ENCODE measurements around the gene ZFP2. TPM values are rescaled to one million over a fixed set of nuclear protein-coding genes. Genes with fewer than 3 reads are reported as not detected.
"Not testable (repeated sequence)": the region's sequence is repeated elsewhere in the genome, so short reads cannot be mapped to it uniquely, and the experiment has no call there.

Gene ZFP2
- total RNA-seq, 6 experiments from 2014 or later = 0.18 to 0.71 (median 0.45) TPM

DNA sequence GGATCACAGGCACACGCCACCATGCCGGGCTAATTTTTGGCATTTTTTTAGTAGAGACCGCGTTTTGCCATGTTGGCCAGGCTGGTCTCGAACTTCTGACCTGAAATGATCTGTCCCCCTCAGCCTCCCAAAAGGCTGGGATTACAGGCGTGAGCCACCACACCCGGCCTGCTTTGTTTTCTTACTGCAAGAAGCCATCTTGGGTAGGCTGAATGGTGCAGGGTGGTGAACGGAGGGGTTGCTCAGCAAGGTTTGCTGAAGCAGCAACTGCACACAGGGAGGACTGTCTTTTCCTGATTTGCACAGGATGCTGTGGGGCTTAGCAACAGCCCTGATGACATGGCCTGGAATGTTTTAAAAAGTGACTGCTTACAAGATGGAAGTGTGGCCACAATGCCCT is 25.3 kb upstream of the ZFP2 start:
- Histone ChIP-seq H3K4me1 (no peaks in the 10 kb centered on the region), H3K36me3 (peaks cover 3 to 68% (median 38%) of the 10 kb centered on the region in 4 donors), H3K27me3 (no peaks in the 10 kb centered on the region), H3K27ac (no peak overlapping the region), H3K9me3 (peaks cover 0 to 13% (median 6%) of the 10 kb centered on the region in 4 donors), H3K4me3 (no peak overlapping the region)
- no peak for ATAC-seq
- 100% methylated on average over 7 of the region's 8 CpGs for WGBS (ENCODE audit: insufficient coverage, low coverage, low lambda C conversion rate, missing lambda C conversion rate)
- TF ChIP-seq, protein P1, sequence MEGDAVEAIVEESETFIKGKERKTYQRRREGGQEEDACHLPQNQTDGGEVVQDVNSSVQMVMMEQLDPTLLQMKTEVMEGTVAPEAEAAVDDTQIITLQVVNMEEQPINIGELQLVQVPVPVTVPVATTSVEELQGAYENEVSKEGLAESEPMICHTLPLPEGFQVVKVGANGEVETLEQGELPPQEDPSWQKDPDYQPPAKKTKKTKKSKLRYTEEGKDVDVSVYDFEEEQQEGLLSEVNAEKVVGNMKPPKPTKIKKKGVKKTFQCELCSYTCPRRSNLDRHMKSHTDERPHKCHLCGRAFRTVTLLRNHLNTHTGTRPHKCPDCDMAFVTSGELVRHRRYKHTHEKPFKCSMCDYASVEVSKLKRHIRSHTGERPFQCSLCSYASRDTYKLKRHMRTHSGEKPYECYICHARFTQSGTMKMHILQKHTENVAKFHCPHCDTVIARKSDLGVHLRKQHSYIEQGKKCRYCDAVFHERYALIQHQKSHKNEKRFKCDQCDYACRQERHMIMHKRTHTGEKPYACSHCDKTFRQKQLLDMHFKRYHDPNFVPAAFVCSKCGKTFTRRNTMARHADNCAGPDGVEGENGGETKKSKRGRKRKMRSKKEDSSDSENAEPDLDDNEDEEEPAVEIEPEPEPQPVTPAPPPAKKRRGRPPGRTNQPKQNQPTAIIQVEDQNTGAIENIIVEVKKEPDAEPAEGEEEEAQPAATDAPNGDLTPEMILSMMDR (IDR thresholded peaks at IDR 0.05) = no peak
- TF ChIP-seq POLR2A (IDR thresholded peaks at IDR 0.05) = no peak
- no peak for DNase-seq
- intact Hi-C loops (cut with DNase I) = no loop called here

DNA sequence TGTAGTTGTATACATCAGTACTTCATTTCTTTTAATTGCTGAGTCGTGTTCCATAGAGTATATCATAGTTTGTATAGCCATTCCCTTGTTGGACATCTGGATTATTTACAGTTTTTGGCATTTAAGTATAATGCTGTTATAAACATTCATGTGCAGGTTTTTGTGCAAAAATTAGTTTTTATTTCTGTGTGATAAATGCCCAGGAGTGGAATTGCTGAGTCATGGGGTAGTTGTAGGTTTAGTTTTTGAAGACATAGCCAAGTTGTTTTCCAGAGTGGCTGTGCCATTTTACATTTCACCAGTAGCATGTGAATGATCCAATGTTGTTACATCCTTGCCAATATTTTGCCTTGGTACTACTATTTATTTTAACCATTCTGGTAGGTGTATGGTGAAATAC is 23.4 kb upstream of the ZFP2 start:
- intact Hi-C loops (cut with DNase I) = no loop called here
- WGBS (ENCODE audit: insufficient coverage, low coverage, low lambda C conversion rate, missing lambda C conversion rate) = 100% methylated on average over 1 of the region's 1 CpG
- ATAC-seq = no peak
- Histone ChIP-seq H3K27me3 (no peaks in the 10 kb centered on the region), H3K4me1 (no peaks in the 10 kb centered on the region), H3K4me3 (no peak overlapping the region), H3K9me3 (peaks cover 0 to 27% (median 8%) of the 10 kb centered on the region in 4 donors), H3K27ac (no peak overlapping the region), H3K36me3 (peaks cover 0 to 67% (median 19%) of the 10 kb centered on the region in 4 donors)
- TF ChIP-seq, protein P1 (IDR thresholded peaks at IDR 0.05) = no peak
- TF ChIP-seq POLR2A (IDR thresholded peaks at IDR 0.05) = no peak
- DNase-seq = no peak

DNA sequence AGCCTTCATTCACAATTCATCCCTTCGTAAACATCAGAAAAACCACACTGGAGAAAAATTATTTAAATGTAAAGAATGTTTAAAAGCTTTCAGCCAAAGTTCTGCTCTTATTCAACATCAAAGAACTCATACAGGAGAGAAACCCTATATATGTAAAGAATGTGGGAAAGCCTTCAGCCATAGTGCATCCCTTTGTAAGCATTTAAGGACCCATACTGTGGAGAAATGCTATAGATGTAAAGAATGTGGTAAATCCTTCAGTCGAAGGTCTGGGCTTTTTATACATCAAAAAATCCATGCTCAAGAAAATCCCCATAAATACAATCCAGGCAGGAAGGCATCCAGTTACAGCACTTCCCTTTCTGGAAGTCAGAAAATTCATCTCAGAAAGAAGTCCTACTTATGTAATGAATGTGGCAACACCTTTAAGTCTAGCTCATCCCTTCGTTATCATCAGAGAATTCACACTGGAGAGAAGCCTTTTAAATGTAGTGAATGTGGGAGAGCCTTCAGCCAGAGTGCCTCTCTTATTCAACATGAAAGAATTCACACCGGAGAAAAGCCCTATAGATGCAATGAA is 12.5 kb upstream of the ZFP2 start:
- intact Hi-C loops (cut with DNase I); H3K27me3 ChIP-seq; ATAC-seq; DNase-seq; H3K4me1 ChIP-seq; H3K4me3 ChIP-seq; H3K27ac ChIP-seq: not testable (repeated sequence)
- Histone ChIP-seq H3K9me3 (peaks cover 0 to 64% (median 30%) of the 10 kb centered on the region in 4 donors), H3K36me3 (peaks cover 0 to 46% (median 10%) of the 10 kb centered on the region in 4 donors)
- WGBS (ENCODE audit: insufficient coverage, low coverage, low lambda C conversion rate, missing lambda C conversion rate) = 86% methylated on average over 2 of the region's 4 CpGs

DNA sequence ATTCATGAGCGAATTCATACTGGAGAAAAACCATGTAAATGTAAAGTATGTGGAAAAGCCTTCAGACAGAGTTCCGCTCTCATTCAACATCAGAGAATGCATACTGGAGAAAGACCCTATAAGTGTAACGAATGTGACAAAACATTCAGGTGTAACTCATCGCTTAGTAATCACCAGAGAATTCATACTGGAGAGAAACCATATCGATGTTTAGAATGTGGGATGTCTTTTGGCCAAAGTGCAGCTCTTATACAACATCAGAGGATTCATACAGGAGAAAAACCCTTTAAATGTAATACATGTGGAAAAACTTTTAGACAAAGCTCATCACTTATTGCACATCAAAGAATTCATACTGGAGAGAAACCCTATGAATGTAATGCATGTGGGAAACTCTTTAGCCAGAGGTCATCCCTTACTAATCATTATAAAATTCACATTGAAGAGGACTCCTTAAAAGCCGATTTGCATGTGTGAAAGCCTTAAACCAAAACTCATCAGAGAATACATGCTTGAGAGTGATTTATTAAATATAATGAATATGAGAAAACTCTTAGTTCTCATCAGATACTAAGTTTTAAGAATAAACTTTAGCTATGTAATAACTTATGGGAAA is 11.8 kb upstream of the ZFP2 start:
- DNase-seq (no peak), ATAC-seq (no peak)
- WGBS (ENCODE audit: insufficient coverage, low coverage, low lambda C conversion rate, missing lambda C conversion rate) = 94% methylated on average over 6 of the region's 6 CpGs
- Histone ChIP-seq H3K4me3 (no peak overlapping the region), H3K27ac (no peak overlapping the region), H3K36me3 (peaks cover 0 to 47% (median 10%) of the 10 kb centered on the region in 4 donors), H3K27me3 (no peaks in the 10 kb centered on the region), H3K4me1 (no peaks in the 10 kb centered on the region), H3K9me3 (peaks cover 0 to 72% (median 30%) of the 10 kb centered on the region in 4 donors)
- intact Hi-C loops (cut with DNase I) = no loop called here
- no peak for TF ChIP-seq POLR2A (IDR thresholded peaks at IDR 0.05)
- TF ChIP-seq, protein P1 (IDR thresholded peaks at IDR 0.05) = no peak

DNA sequence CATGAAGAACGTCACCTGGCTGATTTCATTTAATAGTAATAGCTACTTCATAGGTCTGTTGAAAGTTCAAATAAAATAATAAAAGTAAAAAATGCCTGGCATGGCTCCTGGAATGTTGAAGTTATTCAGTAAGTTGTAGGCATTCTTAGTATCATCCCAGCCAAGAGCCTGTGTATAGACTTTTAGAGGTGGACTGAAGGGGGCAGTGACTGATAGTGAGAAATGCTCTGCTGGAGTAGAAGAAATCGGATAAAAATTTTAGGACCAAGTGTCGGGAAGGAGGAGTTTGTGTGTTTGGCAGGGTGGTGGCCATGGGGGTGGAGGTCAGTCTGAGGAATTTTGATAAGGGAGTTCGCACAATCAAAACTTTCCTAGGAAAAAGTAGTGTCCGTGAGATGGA is 3.6 kb downstream of the ZFP2 start:
- no peak for ATAC-seq
- H3K4me3 ChIP-seq = no peak overlapping the region
- WGBS (ENCODE audit: insufficient coverage, low coverage, low lambda C conversion rate, missing lambda C conversion rate) = 73% methylated on average over 5 of the region's 5 CpGs
- H3K9me3 ChIP-seq = peaks cover 0 to 17% (median 0%) of the 10 kb centered on the region in 4 donors
- no peak overlapping the region for H3K27ac ChIP-seq
- no peaks in the 10 kb centered on the region for H3K27me3 ChIP-seq
- TF ChIP-seq POLR2A (IDR thresholded peaks at IDR 0.05) = no peak
- H3K36me3 ChIP-seq = no peaks in the 10 kb centered on the region
- H3K4me1 ChIP-seq = no peaks in the 10 kb centered on the region
- DNase-seq = no peak
- intact Hi-C loops (cut with DNase I) = no loop called here
